IMR-90 (cell line): Measurements from ENCODE around the gene TTC31. TPM values are rescaled to one million over a fixed set of nuclear protein-coding genes. Genes with fewer than 3 reads are reported as not detected.
A peak's percentile ranks its signal among the peaks of the same experiment; 100 is the strongest.

ENCODE experiments used
- ATAC-seq: fragments of 200-7000 bp; cut with Tn5 transposase; 2 replicates; pipeline ENCODE4 v1.9.1; 2020; ENCODE audit warnings: low read depth, mild to moderate bottlenecking, moderate library complexity
- BruUV-seq: library from RNA; stranded (reverse); fragments of 400-500 nt; replicated peaks from 2 replicates; lab custom pipeline; 2021; lab: Mats Ljungman, UMichigan
- CTCF ChIA-PET: fragments of 300-600 bp; formaldehyde crosslinking; extraction: SDS; loops from one replicate; lab custom pipeline; 2021; ENCODE audit warnings: antibody characterized with exemption; lab: Yijun Ruan, JAX
- POLR2A ChIA-PET: fragments of 300-600 bp; sonication (Branson Sonifier 250); formaldehyde crosslinking; loops from one replicate; lab custom pipeline; 2022; ENCODE audit warnings: antibody characterized with exemption; ENCODE audit not compliant: unreplicated experiment; lab: Charles Lee
- DNase-seq: peaks from one replicate; pipeline ENCODE4 v3.0.0; 2013
- H2AFZ ChIP-seq: replicated peaks from 2 replicates; pipeline ENCODE3; 2013; ENCODE audit warnings: low read length, mild to moderate bottlenecking; ENCODE audit not compliant: poor library complexity
- H2AK5ac ChIP-seq: 2 replicates; pipeline ENCODE4 v1.6.1; 2013; ENCODE audit warnings: low read depth, low read length, inconsistent platforms
- H2AK9ac ChIP-seq: replicated peaks from 2 replicates; pipeline ENCODE3; 2013; ENCODE audit warnings: mild to moderate bottlenecking, low read depth, low read length, moderate library complexity; ENCODE audit not compliant: poor library complexity
- H2BK120ac ChIP-seq: 2 replicates; pipeline ENCODE4 v1.6.1; 2013; ENCODE audit warnings: low read depth, low read length, inconsistent platforms
- H2BK15ac ChIP-seq: 3 replicates; pipeline ENCODE4 v1.6.1; 2013; ENCODE audit warnings: low read depth, low read length, inconsistent platforms
- H2BK20ac ChIP-seq: 2 replicates; pipeline ENCODE4 v1.6.1; 2013; ENCODE audit warnings: low read depth, mild to moderate bottlenecking, inconsistent platforms, low read length, moderate library complexity
- H2BK5ac ChIP-seq: 2 replicates; pipeline ENCODE4 v1.6.1; 2013; ENCODE audit warnings: mild to moderate bottlenecking, low read depth, low read length, inconsistent platforms; ENCODE audit not compliant: poor library complexity, severe bottlenecking
- H3K14ac ChIP-seq: replicated peaks from 2 replicates; pipeline ENCODE4 v1.6.1; 2013; ENCODE audit warnings: low read depth, low read length, inconsistent platforms
- H3K18ac ChIP-seq: 2 replicates; pipeline ENCODE4 v1.6.1; 2013; ENCODE audit warnings: low read depth, low read length, control low read depth
- H3K23ac ChIP-seq: 2 replicates; pipeline ENCODE4 v1.6.1; 2013; ENCODE audit warnings: low read depth, low read length, inconsistent platforms
- H3K27ac ChIP-seq: 2 replicates; pipeline ENCODE4 v1.5.1; 2013; ENCODE audit warnings: mild to moderate bottlenecking, control low read depth, low read length; ENCODE audit not compliant: insufficient read depth
- H3K27me3 ChIP-seq: 2 replicates; pipeline ENCODE4 v1.6.1; 2013; ENCODE audit warnings: low read length; ENCODE audit not compliant: control insufficient read depth, insufficient read depth
- H3K36me3 ChIP-seq: 2 replicates; pipeline ENCODE4 v1.6.1; 2013; ENCODE audit warnings: low read length, mixed read lengths; ENCODE audit not compliant: control insufficient read depth, insufficient read depth
- H3K4ac ChIP-seq: 2 replicates; pipeline ENCODE4 v1.6.1; 2013; ENCODE audit warnings: low read depth, low read length, inconsistent platforms
- H3K4me1 ChIP-seq: 2 replicates; pipeline ENCODE4 v1.6.1; 2013; ENCODE audit warnings: low read length, mixed read lengths; ENCODE audit not compliant: control insufficient read depth, insufficient read depth
- H3K4me2 ChIP-seq: 2 replicates; pipeline ENCODE4 v1.6.1; 2013; ENCODE audit warnings: low read depth, mild to moderate bottlenecking, control low read depth, low read length, moderate library complexity
- H3K4me3 ChIP-seq: 2 replicates; pipeline ENCODE4 v1.5.1; 2013; ENCODE audit warnings: low read depth, mild to moderate bottlenecking, control low read depth, low read length, moderate library complexity; ENCODE audit not compliant: insufficient read depth
- H3K56ac ChIP-seq: 2 replicates; pipeline ENCODE4 v1.6.1; 2013; ENCODE audit warnings: low read length, inconsistent platforms; ENCODE audit not compliant: insufficient read depth; ENCODE audit errors: extremely low read depth
- H3K79me1 ChIP-seq, 2 experiments: 2 replicates each; pipeline ENCODE4 v1.6.1; 2013; ENCODE audit warnings: low read length in 2 of 2, inconsistent platforms in 1 of 2, low read depth in 1 of 2
- H3K9ac ChIP-seq: 2 replicates; pipeline ENCODE4 v1.6.1; 2013; ENCODE audit warnings: low read depth, low read length, control low read depth
- H3K9me1 ChIP-seq: 2 replicates; pipeline ENCODE4 v1.6.1; 2013; ENCODE audit warnings: low read length, inconsistent platforms; ENCODE audit not compliant: insufficient read depth
- H3K9me3 ChIP-seq: 2 replicates; pipeline ENCODE4 v1.6.1; 2013; ENCODE audit warnings: low read length; ENCODE audit not compliant: control insufficient read depth, insufficient read depth
- H4K20me1 ChIP-seq: 2 replicates; pipeline ENCODE4 v1.6.1; 2013; ENCODE audit warnings: low read length, inconsistent platforms; ENCODE audit not compliant: insufficient read depth
- H4K5ac ChIP-seq: 2 replicates; pipeline ENCODE4 v1.6.1; 2013; ENCODE audit warnings: mild to moderate bottlenecking, low read depth, low read length, control low read depth
- H4K8ac ChIP-seq, 2 experiments: 2 replicates each; pipeline ENCODE4 v1.6.1; 2013; ENCODE audit warnings: low read depth in 2 of 2, low read length in 2 of 2, control low read depth in 1 of 2, inconsistent platforms in 1 of 2
- H4K91ac ChIP-seq: 2 replicates; pipeline ENCODE4 v1.6.1; 2013; ENCODE audit warnings: low read depth, low read length, inconsistent platforms; ENCODE audit not compliant: insufficient read depth
- RCOR1 ChIP-seq: IDR thresholded peaks from 2 replicates; pipeline ENCODE4 v1.6.1; 2012; ENCODE audit warnings: mild to moderate bottlenecking, low read length, improper control_type of control experiment; ENCODE audit not compliant: insufficient replicate concordance
- WGBS, 2 experiments: methylation state at CpG; one replicate each; pipeline versions ENCODE4 v1.1.5 to v1.1.7; 2013; ENCODE audit warnings: missing lambda C conversion rate in 2 of 2; ENCODE audit not compliant: insufficient read length in 1 of 2; ENCODE audit errors: extremely low coverage in 2 of 2; 5-methylcytosine and 5-hydroxymethylcytosine counted together
- dilution Hi-C: fragments of 300-500 bp; cut with HindIII; formaldehyde crosslinking; loops from one replicate; pipeline ENCODE4 v1.14.3; 2018; ENCODE audit warnings: low sequenced_read_pairs; ENCODE audit not compliant: unreplicated experiment
- in situ Hi-C: fragments of 300-500 bp; cut with MboI; formaldehyde crosslinking; loops from 3 replicates; pipeline ENCODE4 v1.14.3; 2019; ENCODE audit warnings: low sequenced_read_pairs, inconsistent platforms, mixed read lengths
- intact Hi-C: fragments of 100-400 bp; cut with micrococcal nuclease; formaldehyde crosslinking; loops from 2 replicates; pipeline ENCODE4 v1.10.0; 2022
- polyA plus RNA-seq, 3 experiments: library from polyadenylated mRNA; depleted of rRNA; stranded (reverse); fragments of >200 nt; gene quantifications; 2 replicates each; pipeline ENCODE4 v1.2.3, GENCODE V29; 2012; ENCODE audit warnings: low replicate concordance in 1 of 3
- total RNA-seq: library from RNA; depleted of rRNA; stranded (reverse); fragments of >200 nt; gene quantifications from 2 replicates; pipeline ENCODE4 v1.2.3, GENCODE V29; 2012
- TF ChIP-seq, protein P1 (sequence below): fragments of 150-350 bp; IDR thresholded peaks from 2 replicates; pipeline ENCODE4 v1.6.1; 2016; ENCODE audit warnings: low read depth, mild to moderate bottlenecking, low read length, moderate library complexity, borderline replicate concordance

The TTC31 gene
- total and polyA plus RNA-seq, 2 of the 4 experiments (the other 2 are of a cell fraction), result 6.3 to 18.8 TPM

DNA sequence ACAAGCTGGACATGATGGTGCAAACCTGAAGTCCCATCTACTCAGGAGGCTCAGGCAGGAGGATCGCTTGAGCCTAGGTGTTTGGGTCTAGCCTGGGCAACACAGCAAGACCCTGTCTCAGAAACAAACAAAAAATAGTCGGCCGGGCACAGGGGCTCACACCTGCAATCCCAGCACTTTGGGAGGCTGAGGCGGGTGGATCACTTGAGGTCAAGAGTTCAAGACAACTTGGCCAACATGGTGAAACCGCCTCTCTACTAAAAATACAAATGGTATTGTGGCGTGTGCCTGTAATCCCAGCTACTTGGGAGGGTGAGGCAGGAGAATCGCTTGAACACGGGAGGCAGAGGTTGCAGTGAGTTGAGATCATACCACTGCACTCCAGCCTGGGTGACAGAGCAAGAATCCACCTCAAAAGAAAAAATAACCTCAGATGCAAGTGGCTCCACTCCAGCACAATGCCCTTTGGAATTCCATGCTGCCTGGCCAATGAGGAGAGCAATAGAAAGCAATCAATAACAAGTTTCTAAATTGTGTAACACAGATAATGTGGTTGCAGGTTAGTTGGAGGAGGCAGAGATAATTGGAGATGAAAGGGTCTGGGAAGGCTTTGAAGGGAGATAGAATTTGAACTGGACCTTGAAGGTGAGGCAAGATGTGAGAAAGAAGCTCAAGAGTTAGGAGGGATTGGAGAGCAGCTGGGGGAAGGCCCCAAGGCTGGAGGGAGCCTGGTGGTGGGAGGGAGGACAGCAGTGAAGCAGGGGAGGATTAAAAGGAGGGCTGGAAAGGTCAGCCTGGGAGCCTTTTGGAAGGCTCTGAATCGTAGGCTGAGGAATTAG lies 6.0 kb downstream of the TTC31 start:
- Histone ChIP-seq H2BK20ac (peak overlapping the region; percentile 24; the same call in 1 of the 2 replicates), H3K18ac (no peak overlapping the region), H2BK5ac (no peak overlapping the region), H3K4me2 (peak overlapping the region; percentile 55; the same call in 1 of the 2 replicates), H2AK9ac (no peak overlapping the region), H3K4me3 (no peak overlapping the region), H3K27ac (peak overlapping the region; percentile 38; the same call in 1 of the 2 replicates), H3K27me3 (no peaks in the 10 kb centered on the region), H3K4me1 (peaks cover 5% of the 10 kb centered on the region; the same call in 1 of the 2 replicates), H3K79me1 (peaks cover 15 to 43% of the 10 kb centered on the region in 2 experiments), H4K5ac (no peak overlapping the region), H3K14ac (no peak overlapping the region), H4K8ac (peak overlapping the region in 1 of 2 experiments; percentile 70; a peak in 2 of 4 replicates), H3K56ac (no peak overlapping the region), H4K20me1 (no peaks in the 10 kb centered on the region; the same call in 1 of the 2 replicates), H3K9me3 (no peaks in the 10 kb centered on the region), H3K23ac (no peak overlapping the region), H4K91ac (0 out of 2 replicates have a peak overlapping the region, but pooled peaks have one; percentile 26), H2BK15ac (peak overlapping the region; percentile 61; the same call in 1 of the 3 replicates), H2AK5ac (peak overlapping the region; percentile 61; the same call in 1 of the 2 replicates), H3K9me1 (peaks cover 9% of the 10 kb centered on the region; the same call in 1 of the 2 replicates), H3K4ac (0 out of 2 replicates have a peak overlapping the region, but pooled peaks have one; percentile 25), H3K36me3 (peaks cover 43% of the 10 kb centered on the region), H2BK120ac (peak overlapping the region; percentile 3; the same call in 1 of the 2 replicates), H3K9ac (no peak overlapping the region), H2AFZ (no peak overlapping the region)
- WGBS, 2 experiments, result 93% methylated on average over 3 of the region's 9 CpGs; no CpG with 5 or more reads in 1 of the 2 experiments
- no peak for DNase-seq
- no TSS peak for BruUV-seq
- in situ Hi-C loops, result loop anchor here (25.0 kb wide), 1 partner anchor 373 kb away; no protein-coding TSS in a partner anchor
- dilution Hi-C loops, result no loop called here
- no peak for ATAC-seq
- POLR2A ChIA-PET, result no interaction called here
- intact Hi-C loops, result no loop called here
- CTCF ChIA-PET, result interaction anchor here (0.5 kb wide), 1 partner anchor 12 kb away, joined by 3 read pairs; no protein-coding TSS in a partner anchor
- TF ChIP-seq, protein P1, sequence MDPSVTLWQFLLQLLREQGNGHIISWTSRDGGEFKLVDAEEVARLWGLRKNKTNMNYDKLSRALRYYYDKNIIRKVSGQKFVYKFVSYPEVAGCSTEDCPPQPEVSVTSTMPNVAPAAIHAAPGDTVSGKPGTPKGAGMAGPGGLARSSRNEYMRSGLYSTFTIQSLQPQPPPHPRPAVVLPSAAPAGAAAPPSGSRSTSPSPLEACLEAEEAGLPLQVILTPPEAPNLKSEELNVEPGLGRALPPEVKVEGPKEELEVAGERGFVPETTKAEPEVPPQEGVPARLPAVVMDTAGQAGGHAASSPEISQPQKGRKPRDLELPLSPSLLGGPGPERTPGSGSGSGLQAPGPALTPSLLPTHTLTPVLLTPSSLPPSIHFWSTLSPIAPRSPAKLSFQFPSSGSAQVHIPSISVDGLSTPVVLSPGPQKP, result no peak
- no peak for TF ChIP-seq RCOR1
